GM12875 (cell line): ENCODE measurements around the gene INTU.

Experiments
- H3K4me3 ChIP-seq: one replicate; pipeline ENCODE4 v1.5.1; 2011; ENCODE audit warnings: low read depth, low read length, control low read depth
- CTCF ChIP-seq: IDR thresholded peaks from 2 replicates; pipeline ENCODE4 v1.5.1; 2011; ENCODE audit warnings: low read depth, mild to moderate bottlenecking, control low read depth, inconsistent platforms, low read length, moderate library complexity, borderline replicate concordance; ENCODE audit not compliant: insufficient read depth

The INTU gene

DNA sequence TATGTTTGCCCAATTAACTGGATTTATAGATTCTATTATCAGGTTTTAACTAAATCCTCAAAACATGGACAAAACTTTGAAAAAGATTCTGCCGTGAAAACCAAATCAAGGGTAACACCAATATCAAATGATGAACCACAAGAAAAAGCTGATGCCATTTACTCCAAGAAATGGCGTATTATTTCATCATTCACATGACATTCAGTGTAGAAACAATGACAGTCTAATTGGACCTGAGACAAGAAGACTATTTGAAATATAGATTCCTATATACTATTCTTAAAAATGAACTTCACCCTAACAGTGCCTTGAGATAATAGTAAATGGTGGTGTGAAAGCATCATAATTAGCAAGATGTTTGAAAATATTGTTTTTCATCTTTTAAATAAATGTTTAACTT, 102.2 kb downstream of the INTU start:
- TF ChIP-seq CTCF = no peak
- no peak overlapping the region for H3K4me3 ChIP-seq

- no peak for TF ChIP-seq CTCF
- H3K4me3 ChIP-seq = no peak overlapping the region
Observed at GRCh38 chr4:127737295-127737694, 104.5 kb downstream of the INTU start.

DNA sequence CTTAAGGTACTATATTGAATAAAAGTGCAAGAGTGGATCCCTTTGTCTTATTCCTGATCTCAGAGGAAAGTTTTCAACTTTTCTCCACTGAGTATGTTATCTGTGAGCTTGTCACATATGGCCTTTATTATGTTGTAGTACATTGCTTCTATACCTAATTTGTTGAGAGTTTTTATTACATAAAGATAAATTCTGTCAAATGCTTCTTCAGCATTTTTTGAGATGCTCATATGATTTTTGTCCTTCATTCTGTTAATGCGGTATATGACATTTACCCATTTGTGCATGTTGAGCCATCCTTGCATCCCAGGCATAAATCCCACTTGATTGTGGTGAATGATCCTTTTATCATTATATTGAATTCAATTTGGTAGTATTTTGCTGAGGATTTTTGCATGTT, 108.5 kb downstream of the INTU start:
- no peak for TF ChIP-seq CTCF
- no peak overlapping the region for H3K4me3 ChIP-seq

GRCh38 chr4:127747883-127748282, 115.1 kb downstream of the INTU start:
- no peak overlapping the region for H3K4me3 ChIP-seq
- TF ChIP-seq CTCF = no peak

GRCh38 chr4:127748957-127749356, 116.2 kb downstream of the INTU start:
- no peak for TF ChIP-seq CTCF
- H3K4me3 ChIP-seq = no peak overlapping the region

DNA sequence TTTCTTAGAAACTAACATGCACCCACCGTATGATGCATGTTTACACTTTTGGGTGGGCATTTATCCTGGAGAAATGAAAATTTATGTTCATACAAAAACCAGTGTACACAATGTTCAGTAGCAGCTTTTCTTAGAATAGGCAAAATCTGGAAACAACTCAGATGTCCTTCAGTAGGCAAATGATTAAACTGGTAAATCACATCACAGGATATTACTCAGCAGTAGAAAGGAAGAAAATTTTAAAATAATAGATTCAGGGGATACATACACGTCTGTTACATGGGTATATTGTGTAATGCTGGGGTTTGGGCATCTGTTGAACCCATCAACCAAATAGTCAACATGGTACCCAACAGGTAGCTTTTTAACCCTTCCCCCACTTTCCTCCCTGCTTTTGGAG, 124.1 kb downstream of the INTU start:
- H3K4me3 ChIP-seq = no peak overlapping the region
- no peak for TF ChIP-seq CTCF

- no peak for TF ChIP-seq CTCF
- no peak overlapping the region for H3K4me3 ChIP-seq
Observed at GRCh38 chr4:127759228-127759820, 126.6 kb downstream of the INTU start.
